Gastroesophageal sphincter (tissue), 3 donors: ENCODE results near the gene RYR3.

Experiments used
- CTCF ChIP-seq, 4 experiments: fragments of 200-600 bp in 2 of 4; fragments of 450-650 bp in 2 of 4; sonication (generic) in 1 of 4; IDR thresholded peaks; one replicate each; pipeline ENCODE4 v1.5.1; 2017 to 2019; ENCODE audit warnings: antibody characterized with exemption in 4 of 4, mild to moderate bottlenecking in 2 of 4, moderate library complexity in 2 of 4
- POLR2AphosphoS5 ChIP-seq: sonication (generic); formaldehyde crosslinking; IDR thresholded peaks from one replicate; pipeline ENCODE4 v1.6.1; 2017; ENCODE audit warnings: antibody characterized with exemption

- TF ChIP-seq CTCF (IDR thresholded peaks at IDR 0.05) (no peak), POLR2AphosphoS5 (no peak)
Observed at GRCh38 chr15:33461671-33462070, 150.9 kb downstream of the RYR3 start.
